K562 (cell line): ENCODE measurements around the gene MERTK. TPM values are rescaled to one million over a fixed set of nuclear protein-coding genes. Genes with fewer than 3 reads are reported as not detected.

ENCODE experiments used
- C11orf30 ChIP-seq: fragments of 450-650 bp; IDR thresholded peaks from 2 replicates; pipeline ENCODE4 v1.6.1; 2016; ENCODE audit warnings: low read depth, mild to moderate bottlenecking
- FOXK2 ChIP-seq, 2 experiments: fragments of 450-650 bp; IDR thresholded peaks in 1 of 2; conservative IDR thresholded peaks in 1 of 2; 2 replicates each; pipeline ENCODE4 v1.6.1; 2016; ENCODE audit warnings: low read depth in 2 of 2, mild to moderate bottlenecking in 1 of 2
- LEF1 ChIP-seq: fragments of 450-650 bp; IDR thresholded peaks from 2 replicates; pipeline ENCODE4 v1.6.1; 2016; ENCODE audit warnings: mild to moderate bottlenecking
- NCOR1 ChIP-seq: fragments of 450-650 bp; IDR thresholded peaks from 2 replicates; pipeline ENCODE4 v1.6.1; 2016; ENCODE audit warnings: mild to moderate bottlenecking, moderate library complexity
- RBFOX2 ChIP-seq: fragments of 200-400 bp; formaldehyde crosslinking; IDR thresholded peaks from 2 replicates; pipeline ENCODE4 v1.6.1; 2017; ENCODE audit warnings: low read depth, mild to moderate bottlenecking, low read length, moderate library complexity
- XRCC4 ChIP-seq: IDR thresholded peaks from one replicate; pipeline ENCODE4 v1.6.1; 2011; ENCODE audit not compliant: insufficient read depth, insufficient read length; ENCODE audit errors: extremely low read depth
- ZBTB34 ChIP-seq: fragments of 250-450 bp; sonication (Bioruptor Pico); IDR thresholded peaks from 2 replicates; pipeline ENCODE4 v1.8.0; 2021; ENCODE audit warnings: mild to moderate bottlenecking, moderate library complexity
- ZNF384 ChIP-seq: IDR thresholded peaks from 2 replicates; pipeline ENCODE4 v1.6.1; 2012; ENCODE audit warnings: low read depth, low read length, improper control_type of control experiment
- ZNF395 ChIP-seq: fragments of 200-800 bp; sonication (Bioruptor generic); IDR thresholded peaks from 2 replicates; pipeline ENCODE4 v1.6.1; 2017; ENCODE audit warnings: missing genetic modification characterization, missing compliant biosample characterization
- ZNF408 ChIP-seq: fragments of 250-450 bp; sonication (Bioruptor Pico); IDR thresholded peaks from 2 replicates; pipeline ENCODE4 v1.4.0; 2020; ENCODE audit warnings: low read depth, mild to moderate bottlenecking, moderate library complexity
- ZNF431 ChIP-seq: sonication (generic); formaldehyde crosslinking; IDR thresholded peaks from 2 replicates; pipeline ENCODE4 v1.8.0; 2022; ENCODE audit warnings: mild to moderate bottlenecking, missing genetic modification reagents
- ZNF507 ChIP-seq: conservative IDR thresholded peaks from 2 replicates; pipeline ENCODE4 v1.6.1; 2017; ENCODE audit warnings: missing genetic modification characterization, missing compliant biosample characterization
- ZNF57 ChIP-seq: fragments of 450-650 bp; formaldehyde crosslinking; IDR thresholded peaks from 2 replicates; pipeline ENCODE4 v1.4.0; 2020; ENCODE audit warnings: mild to moderate bottlenecking, moderate library complexity
- ZNF584 ChIP-seq: fragments of 200-800 bp; sonication (Bioruptor generic); IDR thresholded peaks from 2 replicates; pipeline ENCODE4 v1.6.1; 2016; ENCODE audit warnings: low read depth, mild to moderate bottlenecking, missing genetic modification characterization, missing compliant biosample characterization
- polyA plus RNA-seq, 8 experiments: library from polyadenylated mRNA; depleted of rRNA in 4 of 8; stranded (reverse) in 5 of 8; unstranded in 3 of 8; fragments of >200 nt; fragmentation: Nextera tagmentation in 2 of 8; fragmentation: Illumina TruSeq in 1 of 8; extraction: Ambion mirVana in 2 of 8; extraction: Trizol in 1 of 8; gene quantifications; 2 replicates each; pipeline versions ENCODE4 v1.2.1 to v1.2.3, GENCODE V29; 2011 to 2014; ENCODE audit warnings: inconsistent platforms in 1 of 8, missing spikeins in 1 of 8
- total RNA-seq, 7 experiments: library from RNA; depleted of rRNA in 6 of 7; stranded (reverse); fragments of >200 nt in 6 of 7; fragmentation: Illumina TruSeq in 2 of 7; extraction: Trizol in 2 of 7; gene quantifications; 2 replicates each; pipeline versions ENCODE4 v1.2.1 to v1.2.3, GENCODE V29; 2011 to 2021; ENCODE audit warnings: low replicate concordance in 1 of 7
- TF ChIP-seq, protein P1 (sequence below): fragments of 450-650 bp; IDR thresholded peaks from 2 replicates; pipeline ENCODE4 v1.6.1; 2016; ENCODE audit warnings: mild to moderate bottlenecking, moderate library complexity

MERTK gene
- total and polyA plus RNA-seq, 9 of the 15 experiments (the other 6 are each of a cell fraction or from before 2014, with no cell fraction given), result 0.23 to 1.6 (median 0.74) TPM

GRCh38 chr2:111918383-111918806, 20.0 kb downstream of the MERTK start (continued):
- TF ChIP-seq C11orf30 (peak; percentile 100), ZNF384 (no peak), ZNF507 (no peak), ZNF584 (CRISPR knock-in tag) (no peak), ZNF408 (no peak), FOXK2 (conservative IDR thresholded peaks at IDR 0.05 in 1 of 2, IDR thresholded peaks at IDR 0.05 in 1 of 2; ENCODE audit: low read depth in 2 of 2) (peak; percentile 75 to 82; a peak in 3 of 4 replicates), LEF1 (no peak), NCOR1 (peak; percentile 82), ZNF395 (no peak), ZNF431 (no peak), RBFOX2 (no peak), XRCC4 (no peak), ZBTB34 (CRISPR knock-in tag) (no peak), ZNF57 (CRISPR knock-in tag) (no peak)
- TF ChIP-seq, protein P1, sequence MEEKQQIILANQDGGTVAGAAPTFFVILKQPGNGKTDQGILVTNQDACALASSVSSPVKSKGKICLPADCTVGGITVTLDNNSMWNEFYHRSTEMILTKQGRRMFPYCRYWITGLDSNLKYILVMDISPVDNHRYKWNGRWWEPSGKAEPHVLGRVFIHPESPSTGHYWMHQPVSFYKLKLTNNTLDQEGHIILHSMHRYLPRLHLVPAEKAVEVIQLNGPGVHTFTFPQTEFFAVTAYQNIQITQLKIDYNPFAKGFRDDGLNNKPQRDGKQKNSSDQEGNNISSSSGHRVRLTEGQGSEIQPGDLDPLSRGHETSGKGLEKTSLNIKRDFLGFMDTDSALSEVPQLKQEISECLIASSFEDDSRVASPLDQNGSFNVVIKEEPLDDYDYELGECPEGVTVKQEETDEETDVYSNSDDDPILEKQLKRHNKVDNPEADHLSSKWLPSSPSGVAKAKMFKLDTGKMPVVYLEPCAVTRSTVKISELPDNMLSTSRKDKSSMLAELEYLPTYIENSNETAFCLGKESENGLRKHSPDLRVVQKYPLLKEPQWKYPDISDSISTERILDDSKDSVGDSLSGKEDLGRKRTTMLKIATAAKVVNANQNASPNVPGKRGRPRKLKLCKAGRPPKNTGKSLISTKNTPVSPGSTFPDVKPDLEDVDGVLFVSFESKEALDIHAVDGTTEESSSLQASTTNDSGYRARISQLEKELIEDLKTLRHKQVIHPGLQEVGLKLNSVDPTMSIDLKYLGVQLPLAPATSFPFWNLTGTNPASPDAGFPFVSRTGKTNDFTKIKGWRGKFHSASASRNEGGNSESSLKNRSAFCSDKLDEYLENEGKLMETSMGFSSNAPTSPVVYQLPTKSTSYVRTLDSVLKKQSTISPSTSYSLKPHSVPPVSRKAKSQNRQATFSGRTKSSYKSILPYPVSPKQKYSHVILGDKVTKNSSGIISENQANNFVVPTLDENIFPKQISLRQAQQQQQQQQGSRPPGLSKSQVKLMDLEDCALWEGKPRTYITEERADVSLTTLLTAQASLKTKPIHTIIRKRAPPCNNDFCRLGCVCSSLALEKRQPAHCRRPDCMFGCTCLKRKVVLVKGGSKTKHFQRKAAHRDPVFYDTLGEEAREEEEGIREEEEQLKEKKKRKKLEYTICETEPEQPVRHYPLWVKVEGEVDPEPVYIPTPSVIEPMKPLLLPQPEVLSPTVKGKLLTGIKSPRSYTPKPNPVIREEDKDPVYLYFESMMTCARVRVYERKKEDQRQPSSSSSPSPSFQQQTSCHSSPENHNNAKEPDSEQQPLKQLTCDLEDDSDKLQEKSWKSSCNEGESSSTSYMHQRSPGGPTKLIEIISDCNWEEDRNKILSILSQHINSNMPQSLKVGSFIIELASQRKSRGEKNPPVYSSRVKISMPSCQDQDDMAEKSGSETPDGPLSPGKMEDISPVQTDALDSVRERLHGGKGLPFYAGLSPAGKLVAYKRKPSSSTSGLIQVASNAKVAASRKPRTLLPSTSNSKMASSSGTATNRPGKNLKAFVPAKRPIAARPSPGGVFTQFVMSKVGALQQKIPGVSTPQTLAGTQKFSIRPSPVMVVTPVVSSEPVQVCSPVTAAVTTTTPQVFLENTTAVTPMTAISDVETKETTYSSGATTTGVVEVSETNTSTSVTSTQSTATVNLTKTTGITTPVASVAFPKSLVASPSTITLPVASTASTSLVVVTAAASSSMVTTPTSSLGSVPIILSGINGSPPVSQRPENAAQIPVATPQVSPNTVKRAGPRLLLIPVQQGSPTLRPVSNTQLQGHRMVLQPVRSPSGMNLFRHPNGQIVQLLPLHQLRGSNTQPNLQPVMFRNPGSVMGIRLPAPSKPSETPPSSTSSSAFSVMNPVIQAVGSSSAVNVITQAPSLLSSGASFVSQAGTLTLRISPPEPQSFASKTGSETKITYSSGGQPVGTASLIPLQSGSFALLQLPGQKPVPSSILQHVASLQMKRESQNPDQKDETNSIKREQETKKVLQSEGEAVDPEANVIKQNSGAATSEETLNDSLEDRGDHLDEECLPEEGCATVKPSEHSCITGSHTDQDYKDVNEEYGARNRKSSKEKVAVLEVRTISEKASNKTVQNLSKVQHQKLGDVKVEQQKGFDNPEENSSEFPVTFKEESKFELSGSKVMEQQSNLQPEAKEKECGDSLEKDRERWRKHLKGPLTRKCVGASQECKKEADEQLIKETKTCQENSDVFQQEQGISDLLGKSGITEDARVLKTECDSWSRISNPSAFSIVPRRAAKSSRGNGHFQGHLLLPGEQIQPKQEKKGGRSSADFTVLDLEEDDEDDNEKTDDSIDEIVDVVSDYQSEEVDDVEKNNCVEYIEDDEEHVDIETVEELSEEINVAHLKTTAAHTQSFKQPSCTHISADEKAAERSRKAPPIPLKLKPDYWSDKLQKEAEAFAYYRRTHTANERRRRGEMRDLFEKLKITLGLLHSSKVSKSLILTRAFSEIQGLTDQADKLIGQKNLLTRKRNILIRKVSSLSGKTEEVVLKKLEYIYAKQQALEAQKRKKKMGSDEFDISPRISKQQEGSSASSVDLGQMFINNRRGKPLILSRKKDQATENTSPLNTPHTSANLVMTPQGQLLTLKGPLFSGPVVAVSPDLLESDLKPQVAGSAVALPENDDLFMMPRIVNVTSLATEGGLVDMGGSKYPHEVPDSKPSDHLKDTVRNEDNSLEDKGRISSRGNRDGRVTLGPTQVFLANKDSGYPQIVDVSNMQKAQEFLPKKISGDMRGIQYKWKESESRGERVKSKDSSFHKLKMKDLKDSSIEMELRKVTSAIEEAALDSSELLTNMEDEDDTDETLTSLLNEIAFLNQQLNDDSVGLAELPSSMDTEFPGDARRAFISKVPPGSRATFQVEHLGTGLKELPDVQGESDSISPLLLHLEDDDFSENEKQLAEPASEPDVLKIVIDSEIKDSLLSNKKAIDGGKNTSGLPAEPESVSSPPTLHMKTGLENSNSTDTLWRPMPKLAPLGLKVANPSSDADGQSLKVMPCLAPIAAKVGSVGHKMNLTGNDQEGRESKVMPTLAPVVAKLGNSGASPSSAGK, result no peak
